Dendritic cell treated with granulocyte-macrophage colony-stimulating factor and Interleukin-4, amounts not matched to agents 40 ng/mL and 50 ng/mL, for 4 days (primary cell): Measurements from ENCODE around the gene TES.

Experiments
- H3K27ac Mint-ChIP-seq: one replicate; pipeline ENCODE4 v1.8.0; 2022; ENCODE audit warnings: mild to moderate bottlenecking, mixed read lengths
- H3K27me3 Mint-ChIP-seq: one replicate; pipeline ENCODE4 v1.8.0; 2022; ENCODE audit warnings: mild to moderate bottlenecking, mixed read lengths
- H3K36me3 Mint-ChIP-seq: one replicate; pipeline ENCODE4 v1.8.0; 2022; ENCODE audit warnings: low read depth, mixed read lengths
- H3K4me1 Mint-ChIP-seq: one replicate; pipeline ENCODE4 v1.8.0; 2022; ENCODE audit warnings: low read depth, mixed read lengths
- H3K4me3 Mint-ChIP-seq: one replicate; pipeline ENCODE4 v1.8.0; 2022; ENCODE audit warnings: mild to moderate bottlenecking, moderate library complexity, mixed read lengths
- H3K9me3 Mint-ChIP-seq: one replicate; pipeline ENCODE4 v1.8.0; 2022; ENCODE audit warnings: mixed read lengths
- intact Hi-C: fragments of 100-400 bp; cut with micrococcal nuclease; formaldehyde crosslinking; loops from one replicate; pipeline ENCODE4 v1.15.0; 2022

The TES gene

GRCh38 chr7:116219288-116219687 lies 8.9 kb downstream of the TES start:
- peaks cover 55% of the 10 kb centered on the region for H3K4me1 Mint-ChIP-seq
- H3K27ac Mint-ChIP-seq, result no peak overlapping the region
- peaks cover 6% of the 10 kb centered on the region for H3K36me3 Mint-ChIP-seq
- H3K4me3 Mint-ChIP-seq, result no peak overlapping the region
- no peaks in the 10 kb centered on the region for H3K9me3 Mint-ChIP-seq
- intact Hi-C loops, result no loop called here
- no peaks in the 10 kb centered on the region for H3K27me3 Mint-ChIP-seq

- Mint-ChIP-seq H3K36me3 (peaks cover 6% of the 10 kb centered on the region), H3K4me3 (no peak overlapping the region), H3K9me3 (no peaks in the 10 kb centered on the region), H3K27me3 (no peaks in the 10 kb centered on the region), H3K4me1 (peaks cover 53% of the 10 kb centered on the region), H3K27ac (no peak overlapping the region)
- intact Hi-C loops, result no loop called here
These were observed 9.5 kb downstream of the TES start for GRCh38 chr7:116219834-116220233.

GRCh38 chr7:116222501-116222900 lies 12.2 kb downstream of the TES start:
- Mint-ChIP-seq H3K9me3 (no peaks in the 10 kb centered on the region), H3K27ac (peak overlapping the region; percentile 19), H3K4me3 (no peak overlapping the region), H3K36me3 (peaks cover 6% of the 10 kb centered on the region), H3K27me3 (no peaks in the 10 kb centered on the region), H3K4me1 (peaks cover 50% of the 10 kb centered on the region)
- intact Hi-C loops, result no loop called here

- Mint-ChIP-seq H3K27ac (peak overlapping the region; percentile 60), H3K4me1 (peaks cover 40% of the 10 kb centered on the region), H3K9me3 (no peaks in the 10 kb centered on the region), H3K27me3 (no peaks in the 10 kb centered on the region), H3K4me3 (no peak overlapping the region), H3K36me3 (peaks cover 6% of the 10 kb centered on the region)
- intact Hi-C loops, result no loop called here
These were observed 13.2 kb downstream of the TES start for GRCh38 chr7:116223588-116223987.

- Mint-ChIP-seq H3K4me1 (peaks cover 43% of the 10 kb centered on the region), H3K27me3 (no peaks in the 10 kb centered on the region), H3K9me3 (no peaks in the 10 kb centered on the region), H3K4me3 (peak overlapping the region; percentile 24), H3K36me3 (peaks cover 6% of the 10 kb centered on the region), H3K27ac (peak overlapping the region; percentile 60)
- intact Hi-C loops, result no loop called here
These were observed 14.3 kb downstream of the TES start for GRCh38 chr7:116224492-116225098.

- peaks cover 6% of the 10 kb centered on the region for H3K36me3 Mint-ChIP-seq
- no peaks in the 10 kb centered on the region for H3K9me3 Mint-ChIP-seq
- peak overlapping the region; percentile 11 for H3K27ac Mint-ChIP-seq
- intact Hi-C loops, result no loop called here
- H3K27me3 Mint-ChIP-seq, result no peaks in the 10 kb centered on the region
- H3K4me3 Mint-ChIP-seq, result no peak overlapping the region
- peaks cover 55% of the 10 kb centered on the region for H3K4me1 Mint-ChIP-seq
These were observed 15.5 kb downstream of the TES start for GRCh38 chr7:116225860-116226259.

GRCh38 chr7:116226664-116227063 lies 16.3 kb downstream of the TES start:
- H3K36me3 Mint-ChIP-seq, result peaks cover 6% of the 10 kb centered on the region
- H3K27ac Mint-ChIP-seq, result peak overlapping the region; percentile 11
- no peaks in the 10 kb centered on the region for H3K27me3 Mint-ChIP-seq
- no peak overlapping the region for H3K4me3 Mint-ChIP-seq
- intact Hi-C loops, result no loop called here
- H3K9me3 Mint-ChIP-seq, result no peaks in the 10 kb centered on the region
- H3K4me1 Mint-ChIP-seq, result peaks cover 57% of the 10 kb centered on the region

GRCh38 chr7:116227678-116228239 lies 17.4 kb downstream of the TES start:
- H3K27me3 Mint-ChIP-seq, result no peaks in the 10 kb centered on the region
- intact Hi-C loops, result no loop called here
- no peaks in the 10 kb centered on the region for H3K36me3 Mint-ChIP-seq
- H3K4me3 Mint-ChIP-seq, result no peak overlapping the region
- no peak overlapping the region for H3K27ac Mint-ChIP-seq
- no peaks in the 10 kb centered on the region for H3K9me3 Mint-ChIP-seq
- peaks cover 53% of the 10 kb centered on the region for H3K4me1 Mint-ChIP-seq

- Mint-ChIP-seq H3K4me3 (no peak overlapping the region), H3K27me3 (no peaks in the 10 kb centered on the region), H3K9me3 (no peaks in the 10 kb centered on the region), H3K36me3 (no peaks in the 10 kb centered on the region), H3K27ac (no peak overlapping the region), H3K4me1 (peaks cover 53% of the 10 kb centered on the region)
- intact Hi-C loops, result no loop called here
These were observed 17.9 kb downstream of the TES start for GRCh38 chr7:116228241-116228640.

- no peaks in the 10 kb centered on the region for H3K36me3 Mint-ChIP-seq
- no peak overlapping the region for H3K4me3 Mint-ChIP-seq
- no peak overlapping the region for H3K27ac Mint-ChIP-seq
- H3K9me3 Mint-ChIP-seq, result no peaks in the 10 kb centered on the region
- H3K27me3 Mint-ChIP-seq, result no peaks in the 10 kb centered on the region
- peaks cover 41% of the 10 kb centered on the region for H3K4me1 Mint-ChIP-seq
- intact Hi-C loops, result no loop called here
These were observed 19.0 kb downstream of the TES start for GRCh38 chr7:116229366-116229765.

GRCh38 chr7:116230191-116231005 lies 20.1 kb downstream of the TES start:
- Mint-ChIP-seq H3K4me3 (no peak overlapping the region), H3K36me3 (no peaks in the 10 kb centered on the region), H3K9me3 (no peaks in the 10 kb centered on the region), H3K4me1 (peaks cover 38% of the 10 kb centered on the region), H3K27me3 (no peaks in the 10 kb centered on the region), H3K27ac (peak overlapping the region; percentile 73)
- intact Hi-C loops, result no loop called here

- intact Hi-C loops, result no loop called here
- Mint-ChIP-seq H3K36me3 (no peaks in the 10 kb centered on the region), H3K27me3 (no peaks in the 10 kb centered on the region), H3K9me3 (no peaks in the 10 kb centered on the region), H3K4me1 (peaks cover 33% of the 10 kb centered on the region), H3K27ac (no peak overlapping the region), H3K4me3 (no peak overlapping the region)
These were observed 21.2 kb downstream of the TES start for GRCh38 chr7:116231543-116231942.

- Mint-ChIP-seq H3K4me1 (peaks cover 29% of the 10 kb centered on the region), H3K36me3 (peaks cover under 1% of the 10 kb centered on the region), H3K27ac (no peak overlapping the region), H3K4me3 (no peak overlapping the region), H3K27me3 (no peaks in the 10 kb centered on the region), H3K9me3 (no peaks in the 10 kb centered on the region)
- intact Hi-C loops, result loop anchor here (1.0 kb wide), 1 partner anchor 52 kb away; no protein-coding TSS in a partner anchor
These were observed 21.6 kb downstream of the TES start for GRCh38 chr7:116231949-116232348.

- no peaks in the 10 kb centered on the region for H3K27me3 Mint-ChIP-seq
- H3K4me1 Mint-ChIP-seq, result peaks cover 31% of the 10 kb centered on the region
- H3K36me3 Mint-ChIP-seq, result peaks cover 4% of the 10 kb centered on the region
- intact Hi-C loops, result loop anchor here (1.0 kb wide), 1 partner anchor 52 kb away; no protein-coding TSS in a partner anchor
- H3K4me3 Mint-ChIP-seq, result no peak overlapping the region
- H3K27ac Mint-ChIP-seq, result no peak overlapping the region
- no peaks in the 10 kb centered on the region for H3K9me3 Mint-ChIP-seq
These were observed 22.0 kb downstream of the TES start for GRCh38 chr7:116232350-116232749.
